ENCODE results near the gene REV3L.

DNA sequence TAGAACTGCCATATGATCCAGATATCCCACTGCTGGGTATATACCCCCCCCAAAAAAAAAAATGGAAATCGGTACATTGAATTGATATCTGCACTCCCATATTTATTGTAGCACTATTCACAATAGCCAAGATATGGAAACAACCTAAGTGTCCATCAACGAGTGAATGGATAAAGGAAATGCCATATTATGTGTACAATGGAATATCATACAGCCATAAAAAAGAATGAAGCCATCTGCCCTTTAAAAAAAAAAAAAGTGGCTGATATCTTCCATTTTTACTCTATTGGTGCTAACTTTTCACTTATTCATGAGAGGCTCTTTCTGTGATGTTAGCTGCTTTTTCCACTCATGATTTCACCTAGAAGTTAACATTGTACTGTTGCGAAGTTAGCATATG is 156.5 kb downstream of the REV3L start:
- TF ChIP-seq BRCA1 (IDR thresholded peaks at IDR 0.05; ENCODE audit: low read depth, low read length): no peak
- TF ChIP-seq JUN (IDR thresholded peaks at IDR 0.05; ENCODE audit: low read depth, low read length): no peak
- TF ChIP-seq ATF2 (IDR thresholded peaks at IDR 0.05; ENCODE audit: low read length): no peak

Measured in H1 (cell line).